ENCODE data around the gene CD69.
"Not testable (repeated sequence)": the region's sequence is repeated elsewhere in the genome, so short reads cannot be mapped to it uniquely, and the experiment has no call there.

CD69 gene

DNA sequence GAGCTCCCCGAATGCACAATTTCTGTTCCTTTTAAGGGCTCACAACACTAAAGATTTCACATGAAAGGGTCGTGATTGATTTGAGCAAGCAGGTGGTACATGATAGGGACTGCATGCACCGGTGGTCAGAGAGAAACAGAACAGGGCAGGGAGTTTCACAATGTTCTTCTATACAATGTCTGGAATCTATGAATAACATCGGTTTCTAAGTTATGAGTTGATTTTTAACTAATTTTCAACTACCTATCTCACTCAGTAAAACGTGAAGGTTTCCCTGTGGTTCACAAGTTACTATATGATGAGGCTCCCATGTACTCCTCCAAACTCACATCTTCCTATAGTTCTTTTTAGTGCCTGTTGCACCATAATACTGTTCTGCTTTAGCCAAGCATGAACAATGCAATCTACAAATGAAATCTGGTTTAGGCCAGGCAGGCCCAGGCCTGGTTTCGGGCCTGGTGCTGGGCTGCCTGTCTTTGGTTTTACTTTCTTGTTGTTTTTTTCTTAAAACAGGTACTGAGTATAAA is 47.6 kb downstream of the CD69 start:
- peak in 1 of 2 donors; percentile 50 for ATAC-seq

DNA sequence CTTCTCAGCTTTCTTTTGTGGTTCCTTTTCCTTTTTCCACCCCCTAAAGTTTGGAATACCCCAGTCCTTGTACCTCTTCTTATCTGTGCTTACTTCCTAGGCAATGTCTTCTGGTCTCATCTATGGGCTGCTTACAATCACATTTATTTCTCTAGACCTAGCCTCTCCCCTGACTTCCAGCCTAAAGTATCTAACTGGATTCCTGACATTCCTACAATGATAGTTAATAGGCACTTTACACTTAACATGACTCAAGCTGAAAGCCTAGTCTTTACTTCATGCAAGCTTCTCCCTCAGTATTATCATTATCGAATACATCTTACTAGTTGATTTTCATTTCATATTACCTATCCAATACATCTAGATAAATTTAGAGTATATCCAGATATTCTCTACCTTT is 49.0 kb downstream of the CD69 start:
- ATAC-seq: no peak

DNA sequence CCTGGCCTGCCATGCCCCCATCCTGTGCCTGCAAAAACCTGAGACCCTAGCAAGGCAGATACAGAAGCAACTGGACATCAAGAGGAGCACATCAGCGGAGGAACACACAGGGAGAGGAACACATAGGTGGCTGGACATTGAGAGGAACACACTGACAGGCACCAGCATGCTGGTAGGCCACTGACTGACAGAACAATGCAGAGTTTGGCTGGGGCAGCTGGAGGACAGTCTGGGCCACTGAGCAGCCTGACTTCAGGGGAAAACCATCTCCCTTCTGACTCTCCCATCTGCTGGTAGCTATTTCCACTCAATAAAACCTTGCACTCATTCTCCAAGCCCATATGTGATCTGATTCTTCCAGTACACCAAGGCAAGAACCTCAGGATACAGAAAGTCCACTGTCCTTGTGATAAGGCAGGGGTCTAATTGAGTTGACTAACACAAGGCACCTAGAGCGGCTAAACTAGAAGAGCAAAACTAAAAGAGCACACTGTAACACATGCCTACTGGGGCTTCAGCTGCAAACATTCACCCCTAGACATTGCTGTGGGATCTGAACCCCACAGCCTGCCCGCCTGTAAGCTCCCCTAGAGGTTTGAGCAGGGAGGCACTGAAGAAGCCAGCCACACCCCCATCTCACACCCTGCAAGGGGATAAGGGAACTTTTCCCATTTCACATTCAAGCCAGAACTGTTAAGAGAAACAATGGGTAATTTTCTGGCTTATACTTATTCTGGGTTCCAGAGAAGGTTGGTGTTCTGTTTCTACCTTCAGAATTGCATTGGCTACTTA is 49.9 kb downstream of the CD69 start:
- no peak for ATAC-seq

DNA sequence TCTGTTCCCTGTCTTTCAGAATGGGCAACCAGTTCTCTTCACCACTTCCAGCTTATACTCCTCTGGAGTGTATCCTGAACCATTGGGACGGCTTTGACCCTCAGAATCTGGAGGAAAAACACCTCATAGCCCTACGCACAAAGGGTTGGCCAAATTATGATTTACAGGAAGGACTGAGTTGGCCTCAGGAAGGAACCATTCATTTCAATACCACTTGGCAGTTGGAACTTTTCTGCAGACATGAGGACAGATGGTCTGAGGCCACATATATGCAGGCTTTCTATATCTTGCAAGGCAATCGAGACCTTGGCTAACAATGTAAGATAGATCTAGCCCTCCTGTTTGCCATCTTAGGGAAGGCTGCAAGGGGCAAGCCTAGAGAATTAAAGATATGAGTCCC is 51.8 kb downstream of the CD69 start:
- ATAC-seq: no peak

DNA sequence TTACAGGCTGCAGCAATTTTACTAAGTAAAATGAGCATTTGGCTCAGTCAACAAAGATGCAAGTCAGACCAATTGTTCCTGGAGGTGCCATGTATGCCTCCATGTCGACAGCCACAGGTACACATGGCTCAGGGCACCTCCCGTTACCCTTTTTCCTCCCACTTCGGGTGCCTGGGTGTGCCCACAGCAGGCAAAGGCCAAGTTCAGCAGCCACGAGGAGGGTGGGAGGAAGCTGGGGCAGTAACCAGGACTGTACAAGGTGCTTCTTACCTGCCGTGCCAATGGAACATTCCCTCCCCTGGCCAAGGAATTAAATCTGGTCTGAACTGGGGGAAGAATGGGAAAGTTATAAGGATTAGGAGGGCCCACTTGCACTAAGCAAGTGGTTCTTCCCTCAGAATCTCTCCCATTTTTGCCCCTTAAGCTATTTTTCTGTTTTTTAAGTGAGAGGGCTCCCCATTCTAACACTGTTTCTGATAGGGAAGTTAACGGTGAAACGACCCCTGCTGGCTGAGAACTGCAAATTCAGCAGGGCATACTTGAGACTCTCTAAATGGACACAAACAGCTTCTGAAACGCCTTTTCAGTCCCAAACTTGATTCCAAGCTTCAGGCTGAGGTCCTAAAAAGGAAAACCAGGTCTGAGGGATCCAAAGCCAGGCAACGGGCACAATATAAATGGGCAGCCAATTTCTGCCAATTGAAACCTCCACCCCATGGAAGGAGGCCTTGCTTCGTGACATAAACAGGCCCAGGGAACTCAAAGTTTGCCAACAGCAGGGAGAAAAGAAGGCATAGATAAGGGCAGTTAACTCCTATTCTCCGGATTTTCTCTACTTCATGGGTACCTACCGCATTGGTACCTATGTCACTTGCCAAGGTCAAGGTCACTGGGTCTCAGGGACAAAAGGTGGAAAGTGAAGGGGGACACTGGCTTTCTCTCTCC is 52.6 kb downstream of the CD69 start:
- ATAC-seq: peak; percentile 71 to 84

DNA sequence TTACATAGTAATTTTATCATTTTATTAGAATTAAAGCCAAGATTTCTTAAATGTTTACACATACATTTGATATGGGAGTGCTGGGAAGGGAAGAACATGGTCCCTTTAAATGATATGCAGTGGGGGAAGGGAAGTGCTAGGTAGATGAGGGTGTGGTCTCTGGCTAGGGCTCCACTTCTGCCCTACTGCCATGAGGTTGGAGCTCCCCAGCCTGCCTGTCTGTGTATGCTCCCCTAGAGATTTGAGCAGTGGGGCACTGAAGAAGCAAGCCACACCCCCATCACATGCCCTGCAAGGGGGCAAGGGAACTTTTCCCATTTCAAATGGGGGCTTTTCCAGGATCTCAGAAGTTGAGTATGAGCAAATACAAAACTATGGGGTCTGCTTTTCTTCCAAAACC is 53.3 kb downstream of the CD69 start:
- ATAC-seq: peak in 1 of 2 donors; percentile 46

DNA sequence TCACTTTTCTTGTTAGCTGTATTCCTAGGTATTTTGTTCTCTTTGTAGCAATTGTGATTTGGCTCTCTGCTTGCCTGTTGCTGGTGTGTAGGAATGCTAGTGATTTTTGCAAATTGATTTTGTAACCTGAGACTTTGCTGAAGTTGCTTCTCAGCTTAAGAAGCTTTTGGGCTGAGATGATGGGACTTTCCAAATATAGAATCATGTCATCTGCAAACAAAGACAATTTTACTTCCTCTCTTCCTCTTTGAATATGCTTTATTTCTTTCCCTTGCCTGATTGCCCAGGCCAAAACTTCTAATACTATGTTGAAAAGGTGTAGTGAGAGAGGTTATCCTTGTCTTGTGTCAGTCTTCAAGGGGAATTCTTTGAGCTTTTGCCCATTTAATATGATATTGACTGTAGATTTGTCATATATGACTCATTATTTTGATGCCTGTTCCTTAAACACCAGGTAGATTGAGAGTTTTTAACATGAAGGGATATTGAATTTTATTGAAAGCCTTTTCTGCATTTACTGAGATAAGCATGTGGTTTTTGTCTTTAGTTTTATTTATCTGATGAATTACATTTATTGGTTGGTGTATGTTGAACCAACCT is 54.5 kb downstream of the CD69 start:
- ATAC-seq: no peak

DNA sequence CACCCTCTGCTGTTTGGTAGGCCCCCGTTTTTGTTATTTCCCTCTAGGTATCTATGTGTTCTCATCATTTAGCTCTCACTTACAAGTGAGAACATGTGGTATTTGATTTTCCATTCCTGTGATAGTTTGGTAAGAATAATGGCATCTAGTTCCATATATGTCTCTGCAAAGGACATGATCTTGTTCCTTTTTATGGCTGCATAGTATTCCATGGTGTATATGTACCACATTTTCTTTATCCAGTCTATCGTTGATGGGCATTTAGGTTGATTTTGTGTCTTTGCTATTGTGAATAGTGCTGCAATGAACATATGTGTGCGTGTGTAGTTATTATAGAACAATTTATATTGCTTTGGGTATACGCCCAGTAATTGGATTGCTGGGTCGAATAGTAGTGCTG is 56.1 kb downstream of the CD69 start:
- ATAC-seq: not testable (repeated sequence)
